Astrocyte (in vitro differentiated cells and primary cell): ENCODE data around the gene NDUFA3.

Source experiments
- CTCF ChIP-seq: IDR thresholded peaks from 2 replicates; pipeline ENCODE4 v1.5.1; 2011; ENCODE audit warnings: low read depth, mild to moderate bottlenecking, inconsistent platforms, low read length, moderate library complexity; ENCODE audit not compliant: insufficient read depth
- EZH2 ChIP-seq: IDR thresholded peaks from 2 replicates; pipeline ENCODE4 v1.6.1; 2012; ENCODE audit warnings: mild to moderate bottlenecking, low read length, inconsistent platforms; ENCODE audit not compliant: insufficient read depth

GRCh38 chr19:54142166-54142780 is 39.6 kb downstream of the NDUFA3 start:
- TF ChIP-seq CTCF (no peak), EZH2 (no peak)
